Osteoblast (primary cell): Measurements from ENCODE around the gene XXYLT1. TPM values are rescaled to one million over a fixed set of nuclear protein-coding genes. Genes with fewer than 3 reads are reported as not detected.
A peak's percentile ranks its signal among the peaks of the same experiment; 100 is the strongest.

ENCODE experiments used
- DNase-seq: peaks from one replicate; pipeline ENCODE4 v3.0.0; 2011; ENCODE audit warnings: low spot score, mixed read lengths; ENCODE audit not compliant: insufficient read length; ENCODE audit errors: missing footprints
- H2AFZ ChIP-seq: 2 replicates; pipeline ENCODE4 v1.6.0; 2011; ENCODE audit warnings: mild to moderate bottlenecking, low read length
- H3K27ac ChIP-seq: 2 replicates; pipeline ENCODE4 v1.5.1; 2011; ENCODE audit warnings: mild to moderate bottlenecking, low read depth, low read length, moderate library complexity
- H3K27me3 ChIP-seq: 2 replicates; pipeline ENCODE4 v1.6.0; 2012; ENCODE audit warnings: mild to moderate bottlenecking, control low read depth, inconsistent platforms, low read length, moderate library complexity; ENCODE audit not compliant: insufficient read depth
- H3K36me3 ChIP-seq: 2 replicates; pipeline ENCODE4 v1.5.1; 2011; ENCODE audit warnings: mild to moderate bottlenecking, low read length, control low read depth, moderate library complexity; ENCODE audit not compliant: insufficient read depth
- H3K4me1 ChIP-seq: 2 replicates; pipeline ENCODE4 v1.5.1; 2011; ENCODE audit warnings: mild to moderate bottlenecking, low read length, control low read depth, moderate library complexity; ENCODE audit not compliant: insufficient read depth
- H3K4me2 ChIP-seq: 2 replicates; pipeline ENCODE4 v1.6.0; 2011; ENCODE audit warnings: mild to moderate bottlenecking, low read length; ENCODE audit not compliant: insufficient read depth
- H3K4me3 ChIP-seq: fragments of 200-600 bp; sonication (generic); 3 replicates; pipeline ENCODE4 v1.5.1; 2012; ENCODE audit warnings: mild to moderate bottlenecking, low read length, inconsistent platforms; ENCODE audit not compliant: insufficient read depth
- H3K79me2 ChIP-seq: 2 replicates; pipeline ENCODE4 v1.6.0; 2012; ENCODE audit warnings: mild to moderate bottlenecking, low read length, control low read depth, inconsistent platforms; ENCODE audit not compliant: insufficient read depth
- H3K9me3 ChIP-seq: 2 replicates; pipeline ENCODE4 v1.5.1; 2011; ENCODE audit warnings: low read depth, low read length, control low read depth
- H4K20me1 ChIP-seq: 2 replicates; pipeline ENCODE4 v1.6.0; 2012; ENCODE audit warnings: mild to moderate bottlenecking, low read length, control low read depth; ENCODE audit not compliant: insufficient read depth
- total RNA-seq: library from RNA; depleted of rRNA; stranded (reverse); fragments of >200 nt; gene quantifications from 2 replicates; pipeline ENCODE4 v1.2.3, GENCODE V29; 2012
- TF ChIP-seq, protein P1 (sequence below): IDR thresholded peaks from 2 replicates; pipeline ENCODE4 v1.5.1; 2011; ENCODE audit warnings: mild to moderate bottlenecking, low read depth, low read length, moderate library complexity; ENCODE audit errors: extremely low read depth

The XXYLT1 gene
- total RNA-seq, 1 donor: 28.2 TPM

DNA sequence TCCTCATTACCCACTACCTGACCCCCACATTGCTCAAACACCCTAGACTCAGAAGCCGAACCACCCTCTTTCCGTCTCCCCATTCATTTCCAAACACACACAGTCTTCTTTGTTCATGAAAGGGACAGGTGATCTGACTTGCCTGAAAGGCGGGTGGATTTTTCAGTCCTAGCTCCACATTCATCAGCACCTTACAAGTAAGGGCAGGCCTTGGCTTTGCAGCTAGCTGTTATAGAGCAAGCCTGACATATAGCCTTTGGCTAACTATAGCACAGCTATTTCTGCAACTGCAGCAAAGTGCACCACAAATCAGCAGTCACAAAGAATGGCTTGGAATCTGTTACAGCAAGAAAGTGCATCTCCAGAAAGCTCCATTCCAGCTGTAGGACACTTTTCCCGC lies 139.8 kb downstream of the XXYLT1 start:
- no peaks in the 10 kb centered on the region for H4K20me1 ChIP-seq
- H3K79me2 ChIP-seq: no peaks in the 10 kb centered on the region
- TF ChIP-seq, protein P1, sequence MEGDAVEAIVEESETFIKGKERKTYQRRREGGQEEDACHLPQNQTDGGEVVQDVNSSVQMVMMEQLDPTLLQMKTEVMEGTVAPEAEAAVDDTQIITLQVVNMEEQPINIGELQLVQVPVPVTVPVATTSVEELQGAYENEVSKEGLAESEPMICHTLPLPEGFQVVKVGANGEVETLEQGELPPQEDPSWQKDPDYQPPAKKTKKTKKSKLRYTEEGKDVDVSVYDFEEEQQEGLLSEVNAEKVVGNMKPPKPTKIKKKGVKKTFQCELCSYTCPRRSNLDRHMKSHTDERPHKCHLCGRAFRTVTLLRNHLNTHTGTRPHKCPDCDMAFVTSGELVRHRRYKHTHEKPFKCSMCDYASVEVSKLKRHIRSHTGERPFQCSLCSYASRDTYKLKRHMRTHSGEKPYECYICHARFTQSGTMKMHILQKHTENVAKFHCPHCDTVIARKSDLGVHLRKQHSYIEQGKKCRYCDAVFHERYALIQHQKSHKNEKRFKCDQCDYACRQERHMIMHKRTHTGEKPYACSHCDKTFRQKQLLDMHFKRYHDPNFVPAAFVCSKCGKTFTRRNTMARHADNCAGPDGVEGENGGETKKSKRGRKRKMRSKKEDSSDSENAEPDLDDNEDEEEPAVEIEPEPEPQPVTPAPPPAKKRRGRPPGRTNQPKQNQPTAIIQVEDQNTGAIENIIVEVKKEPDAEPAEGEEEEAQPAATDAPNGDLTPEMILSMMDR: no peak
- H3K27me3 ChIP-seq: no peaks in the 10 kb centered on the region
- DNase-seq: no peak
- peaks cover 23% of the 10 kb centered on the region for H3K4me1 ChIP-seq
- no peak overlapping the region for H2AFZ ChIP-seq
- H3K4me2 ChIP-seq: no peak overlapping the region
- H3K36me3 ChIP-seq: no peaks in the 10 kb centered on the region
- no peak overlapping the region for H3K27ac ChIP-seq
- H3K9me3 ChIP-seq: no peaks in the 10 kb centered on the region
- no peak overlapping the region for H3K4me3 ChIP-seq

GRCh38 chr3:195129644-195130492 lies 141.1 kb downstream of the XXYLT1 start:
- TF ChIP-seq, protein P1: no peak
- peak; percentile 87 for DNase-seq
- H3K79me2 ChIP-seq: no peaks in the 10 kb centered on the region
- no peak overlapping the region for H2AFZ ChIP-seq
- no peaks in the 10 kb centered on the region for H4K20me1 ChIP-seq
- H3K27ac ChIP-seq: peak overlapping the region; percentile 43
- H3K4me3 ChIP-seq: no peak overlapping the region
- H3K4me2 ChIP-seq: peak overlapping the region; percentile 16
- no peaks in the 10 kb centered on the region for H3K27me3 ChIP-seq
- H3K36me3 ChIP-seq: no peaks in the 10 kb centered on the region
- H3K9me3 ChIP-seq: no peaks in the 10 kb centered on the region
- H3K4me1 ChIP-seq: peaks cover 23% of the 10 kb centered on the region

DNA sequence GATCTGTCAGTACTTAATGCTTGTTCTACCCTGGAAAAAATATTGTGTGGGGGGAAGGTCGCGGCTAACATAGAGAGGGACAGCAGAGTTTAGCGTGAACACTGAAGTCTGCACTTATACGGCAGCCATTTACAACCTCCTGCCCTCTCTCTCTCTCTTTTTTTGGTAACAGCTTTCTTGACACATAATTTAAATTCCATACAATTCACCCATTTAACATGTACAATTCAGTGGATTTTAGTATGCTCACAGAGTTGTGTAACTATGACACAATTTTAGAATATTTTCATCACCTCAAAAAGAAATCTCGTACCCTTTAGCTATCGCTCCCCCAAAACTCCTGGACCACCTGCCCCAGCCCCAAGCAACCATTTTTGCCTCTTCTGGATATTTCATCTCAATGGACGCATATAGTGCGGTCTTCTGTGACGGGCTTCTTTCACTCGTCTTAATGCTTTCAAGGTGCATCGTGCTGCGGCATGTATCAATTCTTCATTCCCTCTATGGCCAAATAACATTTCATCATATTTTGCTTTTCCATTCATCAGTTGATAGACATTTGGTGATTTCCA lies 141.8 kb downstream of the XXYLT1 start:
- peak overlapping the region; percentile 44 for H3K27ac ChIP-seq

More for the DNA sequence above, 141.8 kb downstream of the XXYLT1 start:
- H3K79me2 ChIP-seq: no peaks in the 10 kb centered on the region
- TF ChIP-seq, protein P1: no peak
- H3K36me3 ChIP-seq: no peaks in the 10 kb centered on the region
- H4K20me1 ChIP-seq: no peaks in the 10 kb centered on the region
- H3K9me3 ChIP-seq: no peaks in the 10 kb centered on the region
- no peak for DNase-seq
- no peak overlapping the region for H3K4me3 ChIP-seq
- peaks cover 23% of the 10 kb centered on the region for H3K4me1 ChIP-seq
- H3K4me2 ChIP-seq: peak overlapping the region; percentile 16
- no peaks in the 10 kb centered on the region for H3K27me3 ChIP-seq
- H2AFZ ChIP-seq: no peak overlapping the region
